ENCODE data around the gene PDXK. TPM values are rescaled to one million over a fixed set of nuclear protein-coding genes. Genes with fewer than 3 reads are reported as not detected.

The PDXK gene
- total and polyA plus RNA-seq, 9 of the 15 experiments (the other 6 are each of a cell fraction or from before 2014, with no cell fraction given), result 5.6 to 162 (median 76.5) TPM

- TF ChIP-seq, protein P1, sequence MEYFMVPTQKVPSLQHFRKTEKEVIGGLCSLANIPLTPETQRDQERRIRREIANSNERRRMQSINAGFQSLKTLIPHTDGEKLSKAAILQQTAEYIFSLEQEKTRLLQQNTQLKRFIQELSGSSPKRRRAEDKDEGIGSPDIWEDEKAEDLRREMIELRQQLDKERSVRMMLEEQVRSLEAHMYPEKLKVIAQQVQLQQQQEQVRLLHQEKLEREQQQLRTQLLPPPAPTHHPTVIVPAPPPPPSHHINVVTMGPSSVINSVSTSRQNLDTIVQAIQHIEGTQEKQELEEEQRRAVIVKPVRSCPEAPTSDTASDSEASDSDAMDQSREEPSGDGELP (CRISPR knock-in tag; IDR thresholded peaks at IDR 0.05; ENCODE audit: borderline replicate concordance), result peak; percentile 92
- TF ChIP-seq ZNF316 (IDR thresholded peaks at IDR 0.05) (peak; percentile 36; the same call in 1 of the 2 replicates), SOX6 (IDR thresholded peaks at IDR 0.05) (peak; percentile 47; the same call in 1 of the 2 replicates), KAT2B (IDR thresholded peaks at IDR 0.05; ENCODE audit: low read depth, low read length) (no peak), CBFA2T2 (conservative IDR thresholded peaks at IDR 0.05) (peak; percentile 67), RBM15 (IDR thresholded peaks at IDR 0.05; ENCODE audit: insufficient read depth, low read length) (no peak), C11orf30 (IDR thresholded peaks at IDR 0.05; ENCODE audit: low read depth) (peak; percentile 21; the same call in 1 of the 2 replicates), SRSF3 (IDR thresholded peaks at IDR 0.05; ENCODE audit: insufficient read depth, low read length) (no peak), ARID1B (IDR thresholded peaks at IDR 0.05) (peak; percentile 70), ILK (tag; IDR thresholded peaks at IDR 0.05; ENCODE audit: borderline replicate concordance, low read depth) (no peak), TAL1 (IDR thresholded peaks at IDR 0.05) (peak; percentile 63; the same call in 1 of the 2 replicates), GATA2 (CRISPR knock-in tag; IDR thresholded peaks at IDR 0.05) (peak; percentile 76), COPS2 (conservative IDR thresholded peaks at IDR 0.05) (no peak), JUN (IDR thresholded peaks at IDR 0.05; ENCODE audit: borderline replicate concordance, low read depth, low read length) (no peak), JUN (CRISPR knock-in tag; IDR thresholded peaks at IDR 0.05; ENCODE audit: borderline replicate concordance) (0 out of 2 replicates have a peak, but pooled peaks have one; percentile 41), SIX5 (IDR thresholded peaks at IDR 0.05; ENCODE audit: borderline replicate concordance in 1 of 2, insufficient read depth in 1 of 2, low read depth in 1 of 2, low read length in 2 of 2) (no peak), SMARCA4 (IDR thresholded peaks at IDR 0.05) (0 out of 2 replicates have a peak, but pooled peaks have one; percentile 18), CEBPB (tag; IDR thresholded peaks at IDR 0.05) (peak; percentile 56)
- TF ChIP-seq, protein P2, sequence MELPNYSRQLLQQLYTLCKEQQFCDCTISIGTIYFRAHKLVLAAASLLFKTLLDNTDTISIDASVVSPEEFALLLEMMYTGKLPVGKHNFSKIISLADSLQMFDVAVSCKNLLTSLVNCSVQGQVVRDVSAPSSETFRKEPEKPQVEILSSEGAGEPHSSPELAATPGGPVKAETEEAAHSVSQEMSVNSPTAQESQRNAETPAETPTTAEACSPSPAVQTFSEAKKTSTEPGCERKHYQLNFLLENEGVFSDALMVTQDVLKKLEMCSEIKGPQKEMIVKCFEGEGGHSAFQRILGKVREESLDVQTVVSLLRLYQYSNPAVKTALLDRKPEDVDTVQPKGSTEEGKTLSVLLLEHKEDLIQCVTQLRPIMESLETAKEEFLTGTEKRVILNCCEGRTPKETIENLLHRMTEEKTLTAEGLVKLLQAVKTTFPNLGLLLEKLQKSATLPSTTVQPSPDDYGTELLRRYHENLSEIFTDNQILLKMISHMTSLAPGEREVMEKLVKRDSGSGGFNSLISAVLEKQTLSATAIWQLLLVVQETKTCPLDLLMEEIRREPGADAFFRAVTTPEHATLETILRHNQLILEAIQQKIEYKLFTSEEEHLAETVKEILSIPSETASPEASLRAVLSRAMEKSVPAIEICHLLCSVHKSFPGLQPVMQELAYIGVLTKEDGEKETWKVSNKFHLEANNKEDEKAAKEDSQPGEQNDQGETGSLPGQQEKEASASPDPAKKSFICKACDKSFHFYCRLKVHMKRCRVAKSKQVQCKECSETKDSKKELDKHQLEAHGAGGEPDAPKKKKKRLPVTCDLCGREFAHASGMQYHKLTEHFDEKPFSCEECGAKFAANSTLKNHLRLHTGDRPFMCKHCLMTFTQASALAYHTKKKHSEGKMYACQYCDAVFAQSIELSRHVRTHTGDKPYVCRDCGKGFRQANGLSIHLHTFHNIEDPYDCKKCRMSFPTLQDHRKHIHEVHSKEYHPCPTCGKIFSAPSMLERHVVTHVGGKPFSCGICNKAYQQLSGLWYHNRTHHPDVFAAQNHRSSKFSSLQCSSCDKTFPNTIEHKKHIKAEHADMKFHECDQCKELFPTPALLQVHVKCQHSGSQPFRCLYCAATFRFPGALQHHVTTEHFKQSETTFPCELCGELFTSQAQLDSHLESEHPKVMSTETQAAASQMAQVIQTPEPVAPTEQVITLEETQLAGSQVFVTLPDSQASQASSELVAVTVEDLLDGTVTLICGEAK (IDR thresholded peaks at IDR 0.05), result no peak
- TF ChIP-seq, protein P2 (CRISPR knock-in tag; IDR thresholded peaks at IDR 0.05), result peak; percentile 29; the same call in 1 of the 2 replicates
Measured at GRCh38 chr21:43745772-43746517, 27.0 kb downstream of the PDXK start (continued).

All from K562 (cell line).